ENCODE measurements around the gene CLSTN2. TPM values are rescaled to one million over a fixed set of nuclear protein-coding genes. Genes with fewer than 3 reads are reported as not detected.

CLSTN2 gene
- total and polyA plus RNA-seq, 9 donors, result 28.9 to 263 (median 134) TPM

GRCh38 chr3:140178482-140178881 lies 243.5 kb downstream of the CLSTN2 start:
- intact Hi-C loops (cut with DNase I), result no loop called here
- Histone ChIP-seq H3K27ac (no peak overlapping the region), H3K4me1 (ENCODE audit: insufficient read depth) (no peaks in the 10 kb centered on the region), H3K9me3 (no peaks in the 10 kb centered on the region), H3K27me3 (no peaks in the 10 kb centered on the region), H3K4me3 (no peak overlapping the region), H3K36me3 (no peaks in the 10 kb centered on the region)
- TF ChIP-seq CTCF (IDR thresholded peaks at IDR 0.05) (no peak), POLR2A (IDR thresholded peaks at IDR 0.05) (no peak), EP300 (IDR thresholded peaks at IDR 0.05) (no peak)
- no peak for DNase-seq
- 71 to 82% (median 77%) methylated on average over 5 of the region's 5 CpGs for WGBS, 3 donors

DNA sequence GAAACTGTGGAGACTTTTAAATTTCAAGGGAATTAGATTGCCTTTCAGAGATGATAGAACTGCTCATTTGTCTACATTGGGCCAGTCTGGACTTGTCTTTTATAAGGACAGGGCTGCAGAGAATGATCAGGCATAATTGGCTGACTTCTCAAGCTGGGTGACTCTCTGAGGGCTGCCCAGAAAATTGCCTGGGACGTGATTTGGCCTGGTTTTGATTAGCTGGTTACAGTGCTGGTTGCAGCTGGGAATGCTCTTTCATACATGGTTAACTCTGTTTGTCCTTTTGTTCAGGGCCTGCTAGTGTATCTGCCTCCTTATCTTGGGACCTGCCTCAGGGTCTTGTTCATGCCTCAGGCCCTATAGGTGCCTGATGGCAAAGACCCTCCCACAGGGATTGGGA lies 245.6 kb downstream of the CLSTN2 start:
- 84 to 90% (median 88%) methylated on average over 1 of the region's 1 CpG for WGBS, 3 donors
- H3K36me3 ChIP-seq, result no peaks in the 10 kb centered on the region
- no peak for DNase-seq
- intact Hi-C loops (cut with DNase I), result no loop called here
- H3K4me1 ChIP-seq (ENCODE audit: insufficient read depth), result peaks cover 8% of the 10 kb centered on the region
- H3K9me3 ChIP-seq, result no peaks in the 10 kb centered on the region
- H3K4me3 ChIP-seq, result no peak overlapping the region
- no peak for TF ChIP-seq POLR2A (IDR thresholded peaks at IDR 0.05)
- TF ChIP-seq CTCF (IDR thresholded peaks at IDR 0.05), result no peak
- TF ChIP-seq EP300 (IDR thresholded peaks at IDR 0.05), result no peak
- H3K27ac ChIP-seq, result no peak overlapping the region
- H3K27me3 ChIP-seq, result no peaks in the 10 kb centered on the region

DNA sequence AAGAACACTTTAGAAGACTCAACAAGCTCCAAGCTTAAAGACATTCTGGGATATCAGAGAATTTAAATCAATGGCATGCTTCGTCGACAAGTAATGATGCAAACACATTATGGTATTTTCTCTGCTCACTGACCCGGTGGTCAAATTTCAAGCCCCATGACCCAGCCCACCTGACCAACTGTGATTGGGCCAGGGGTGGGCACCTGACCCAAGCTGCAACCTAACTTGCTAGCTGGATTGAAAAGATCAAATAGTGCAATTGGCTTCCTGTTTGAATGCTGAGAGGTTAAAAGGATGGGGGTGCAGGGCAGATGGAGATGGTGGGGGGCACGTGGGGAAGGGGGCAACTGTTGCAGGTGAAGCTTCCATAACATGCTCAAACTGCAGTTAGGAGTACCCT lies 250.4 kb downstream of the CLSTN2 start:
- Histone ChIP-seq H3K9me3 (no peaks in the 10 kb centered on the region), H3K36me3 (no peaks in the 10 kb centered on the region), H3K4me3 (no peak overlapping the region), H3K4me1 (ENCODE audit: insufficient read depth) (peaks cover 11% of the 10 kb centered on the region), H3K27me3 (no peaks in the 10 kb centered on the region), H3K27ac (no peak overlapping the region)
- TF ChIP-seq CTCF (IDR thresholded peaks at IDR 0.05) (no peak), EP300 (IDR thresholded peaks at IDR 0.05) (no peak), POLR2A (IDR thresholded peaks at IDR 0.05) (no peak)
- 86 to 91% (median 91%) methylated on average over 4 of the region's 4 CpGs for whole genome bisulfite sequencing, 3 donors
- intact Hi-C loops (cut with DNase I), result no loop called here
- no peak for DNase-seq

DNA sequence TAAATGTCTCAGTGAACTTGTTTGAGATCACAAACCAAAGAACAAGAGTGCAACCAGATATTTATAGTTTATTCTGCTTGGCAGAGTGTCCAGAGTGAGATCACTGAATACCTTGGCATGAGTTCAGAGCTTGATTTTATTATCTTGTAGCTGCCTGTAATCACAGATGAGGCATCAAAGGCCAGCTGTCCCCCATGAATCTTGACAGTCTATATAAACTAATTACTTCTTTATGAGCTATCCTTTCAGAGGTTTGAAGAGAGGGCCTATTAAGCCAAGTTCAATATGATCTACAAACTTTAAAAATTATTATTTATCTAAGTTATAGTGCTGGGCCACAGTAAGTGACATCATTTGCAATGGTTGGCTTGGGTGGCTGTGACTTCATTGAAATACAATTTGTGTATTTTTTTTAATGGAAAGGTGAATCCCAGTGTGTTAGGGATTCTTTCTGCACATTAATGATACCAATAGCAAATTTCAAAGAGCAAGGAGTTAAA lies 251.5 kb downstream of the CLSTN2 start:
- no peak overlapping the region for H3K4me3 ChIP-seq
- no peaks in the 10 kb centered on the region for H3K27me3 ChIP-seq
- no peak for DNase-seq
- peaks cover 11% of the 10 kb centered on the region for H3K4me1 ChIP-seq (ENCODE audit: insufficient read depth)
- intact Hi-C loops (cut with DNase I), result no loop called here
- no peaks in the 10 kb centered on the region for H3K9me3 ChIP-seq
- no peaks in the 10 kb centered on the region for H3K36me3 ChIP-seq
- TF ChIP-seq EP300 (IDR thresholded peaks at IDR 0.05) (no peak), CTCF (IDR thresholded peaks at IDR 0.05) (no peak), POLR2A (IDR thresholded peaks at IDR 0.05) (no peak)
- H3K27ac ChIP-seq, result no peak overlapping the region
